PFSK-1 (cell line): Measurements from ENCODE around the gene CPSF3.

ENCODE experiments used
- FOXP2 ChIP-seq: optimal IDR thresholded peaks from 2 replicates; pipeline ENCODE3; 2011; ENCODE audit warnings: borderline replicate concordance, control low read depth, inconsistent platforms; ENCODE audit not compliant: insufficient read depth; ENCODE audit errors: extremely low read length, extremely low read depth
- POLR2AphosphoS5 ChIP-seq: IDR thresholded peaks from 2 replicates; pipeline ENCODE4 v1.6.1; 2012; ENCODE audit warnings: low read depth, mild to moderate bottlenecking, control low read depth, low read length, moderate library complexity
- REST ChIP-seq, 2 experiments: IDR thresholded peaks; 2 replicates each; pipeline versions ENCODE4 v1.6.1 to v1.8.0; 2011 to 2012; ENCODE audit warnings: low read depth in 2 of 2, low read length in 2 of 2, control low read depth in 1 of 2, inconsistent platforms in 1 of 2, mild to moderate bottlenecking in 1 of 2, moderate library complexity in 1 of 2; ENCODE audit not compliant: insufficient read depth in 1 of 2
- SIN3A ChIP-seq: IDR thresholded peaks from 2 replicates; pipeline ENCODE4 v1.6.1; 2012; ENCODE audit warnings: mild to moderate bottlenecking, low read length, moderate library complexity, borderline replicate concordance; ENCODE audit not compliant: insufficient read depth
- TAF1 ChIP-seq: IDR thresholded peaks from 2 replicates; pipeline ENCODE4 v1.6.1; 2012; ENCODE audit warnings: low read length, control low read depth, borderline replicate concordance; ENCODE audit not compliant: insufficient read depth

Gene CPSF3

DNA sequence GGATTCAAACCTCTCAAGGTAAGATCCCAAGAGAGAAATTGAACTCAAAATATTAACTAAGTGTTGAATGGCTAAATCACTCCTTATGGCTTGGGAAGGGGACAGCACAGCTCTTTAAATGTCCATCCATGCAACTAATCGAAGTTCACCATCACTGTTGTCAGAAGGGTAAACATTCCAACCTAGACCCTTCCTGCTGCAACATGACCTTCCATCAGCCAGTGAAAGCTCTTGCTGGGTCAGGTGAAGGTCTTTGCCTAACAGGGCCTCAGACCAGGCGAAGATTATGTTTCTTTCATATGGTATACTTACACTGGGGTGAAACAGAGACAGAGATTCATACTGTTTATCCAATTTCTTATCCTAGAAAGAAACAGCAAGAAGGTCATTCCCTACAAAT, 67.3 kb downstream of the CPSF3 start:
- TF ChIP-seq SIN3A (no peak), FOXP2 (no peak), REST (IDR thresholded peaks at IDR 0.05; ENCODE audit: insufficient read depth in 1 of 2, low read depth in 2 of 2, low read length in 2 of 2) (no peak)

GRCh38 chr2:9492927-9493326, 69.5 kb downstream of the CPSF3 start:
- TF ChIP-seq FOXP2, result no peak
- no peak for TF ChIP-seq TAF1
- TF ChIP-seq SIN3A, result no peak
- no peak for TF ChIP-seq POLR2AphosphoS5
- TF ChIP-seq REST (IDR thresholded peaks at IDR 0.05; ENCODE audit: insufficient read depth in 1 of 2, low read depth in 2 of 2, low read length in 2 of 2), result no peak

DNA sequence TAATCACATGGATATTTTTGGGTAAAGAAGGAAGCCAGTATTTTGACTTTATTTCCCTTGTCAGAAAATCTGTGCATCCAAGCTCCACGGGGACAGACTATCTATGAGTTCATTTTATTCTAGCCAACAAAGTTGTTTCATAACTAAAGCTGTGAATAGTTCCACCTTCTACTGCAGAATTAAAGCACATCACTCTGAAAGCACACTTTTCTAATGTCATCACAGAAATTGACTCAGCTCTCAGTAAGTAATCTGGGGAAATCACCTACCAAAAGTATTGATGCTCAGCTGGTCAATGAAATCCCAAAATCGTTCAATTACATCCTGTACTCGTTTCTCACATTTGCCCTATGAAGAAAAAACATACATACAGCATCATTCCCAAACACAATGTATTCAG, 70.0 kb downstream of the CPSF3 start:
- TF ChIP-seq POLR2AphosphoS5, result no peak
- no peak for TF ChIP-seq SIN3A
- TF ChIP-seq REST (IDR thresholded peaks at IDR 0.05; ENCODE audit: insufficient read depth in 1 of 2, low read depth in 2 of 2, low read length in 2 of 2), result no peak
- no peak for TF ChIP-seq TAF1
- no peak for TF ChIP-seq FOXP2

DNA sequence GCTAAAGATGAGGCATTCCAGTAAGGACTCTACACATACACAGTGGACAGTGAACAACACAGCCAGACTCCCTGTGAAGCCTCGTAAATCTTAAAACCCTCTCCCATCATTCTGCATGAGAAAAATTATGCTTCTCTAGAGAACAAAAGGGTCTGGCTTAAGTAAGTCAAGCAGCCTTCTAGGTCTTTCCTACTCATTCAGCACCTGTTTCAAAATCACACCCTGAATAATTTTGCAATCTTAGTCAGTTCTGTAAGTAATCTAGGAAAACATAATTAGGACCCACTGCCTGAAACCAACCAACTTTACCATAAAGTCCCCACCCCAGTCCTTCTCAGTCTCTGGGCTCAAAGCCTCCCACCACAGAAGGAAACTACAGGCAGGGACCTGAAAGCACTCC, 70.6 kb downstream of the CPSF3 start:
- no peak for TF ChIP-seq REST (IDR thresholded peaks at IDR 0.05; ENCODE audit: insufficient read depth in 1 of 2, low read depth in 2 of 2, low read length in 2 of 2)
- TF ChIP-seq FOXP2, result no peak
- no peak for TF ChIP-seq POLR2AphosphoS5
- TF ChIP-seq TAF1, result no peak

- TF ChIP-seq TAF1, result no peak
- TF ChIP-seq POLR2AphosphoS5, result no peak
- TF ChIP-seq FOXP2, result no peak
- TF ChIP-seq REST (IDR thresholded peaks at IDR 0.05; ENCODE audit: insufficient read depth in 1 of 2, low read depth in 2 of 2, low read length in 2 of 2), result no peak
- TF ChIP-seq SIN3A, result no peak
These were observed 73.6 kb downstream of the CPSF3 start for GRCh38 chr2:9497017-9497416.
